Keratinocyte (primary cell): ENCODE results near the gene ARID3A.

Experiments used
- CTCF ChIP-seq, 3 experiments: IDR thresholded peaks in 1 of 3; conservative IDR thresholded peaks in 1 of 3; optimal IDR thresholded peaks in 1 of 3; 2 replicates in 2 of 3; 3 replicates in 1 of 3; pipeline versions ENCODE3 to v1.5.1; 2011; ENCODE audit warnings: low read length in 3 of 3, mild to moderate bottlenecking in 3 of 3, moderate library complexity in 2 of 3, control low read depth in 1 of 3, inconsistent platforms in 1 of 3; ENCODE audit not compliant: insufficient read depth in 2 of 3; ENCODE audit errors: extremely low read depth in 1 of 3
- EZH2 ChIP-seq: IDR thresholded peaks from one replicate; pipeline ENCODE4 v1.6.1; 2012; ENCODE audit warnings: inconsistent platforms, mild to moderate bottlenecking, low read length, moderate library complexity

GRCh38 chr19:954272-954671 is 28.4 kb downstream of the ARID3A start:
- TF ChIP-seq CTCF (optimal IDR thresholded peaks at IDR 0.05 in 1 of 3, IDR thresholded peaks at IDR 0.05 in 1 of 3, conservative IDR thresholded peaks at IDR 0.05 in 1 of 3; ENCODE audit: extremely low read depth in 1 of 3, insufficient read depth in 2 of 3, low read length in 3 of 3), result no peak
- no peak for TF ChIP-seq EZH2
